ENCODE results near the gene FBXO34.

Gene FBXO34

GRCh38 chr14:55270832-55271571 is at the start of gene FBXO34:
Gene FBXO34 (plus strand): TSS chr14:55271421. CDS start chr14:55350391, 78,970 bp downstream.
- peak; percentile 96 for DNase-seq (ENCODE audit: low spot score)

DNA sequence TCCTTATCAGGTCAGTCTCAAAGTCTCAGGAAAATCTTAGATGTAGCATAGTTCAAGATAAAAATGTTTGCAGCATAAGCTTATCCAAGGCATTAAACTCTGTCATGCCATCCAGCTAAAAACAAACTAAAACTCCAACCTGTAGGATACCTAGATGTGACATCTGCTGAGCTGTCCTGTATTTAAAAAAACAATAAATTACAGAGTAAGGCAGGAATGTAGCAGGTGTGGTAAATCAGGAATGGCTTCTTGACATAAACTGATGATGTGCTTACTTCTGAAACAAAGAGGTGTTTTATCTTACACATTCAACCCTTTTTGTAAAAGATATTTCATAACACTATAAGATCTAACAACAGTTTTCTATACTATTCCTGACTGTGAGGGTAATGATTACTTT is 49.3 kb upstream of the FBXO34 start:
- no peak for DNase-seq (ENCODE audit: low spot score)

DNA sequence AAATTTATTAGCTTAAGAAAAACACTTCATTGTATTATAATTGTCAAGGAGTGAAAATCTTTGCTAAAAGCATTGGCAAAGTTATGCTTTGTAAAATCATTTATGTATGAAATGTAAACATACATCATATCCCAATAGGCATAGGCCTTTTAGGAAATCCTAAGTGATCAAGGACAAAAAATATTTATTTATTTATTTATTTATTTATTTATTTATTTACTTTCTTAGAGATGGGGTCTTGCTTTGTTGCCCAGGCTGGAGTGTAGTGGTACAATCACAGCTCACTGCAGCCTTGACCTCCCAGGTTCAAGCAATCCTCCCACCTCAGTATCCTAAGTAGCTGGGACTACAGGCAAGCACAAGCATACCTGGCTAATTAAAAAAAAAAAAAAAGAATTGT is 47.9 kb upstream of the FBXO34 start:
- no peak for DNase-seq (ENCODE audit: low spot score)

GRCh38 chr14:55228261-55228660 is 43.0 kb upstream of the FBXO34 start:
- DNase-seq (ENCODE audit: low spot score) = no peak

GRCh38 chr14:55233591-55233990 is 37.6 kb upstream of the FBXO34 start:
- no peak for DNase-seq (ENCODE audit: low spot score)

DNA sequence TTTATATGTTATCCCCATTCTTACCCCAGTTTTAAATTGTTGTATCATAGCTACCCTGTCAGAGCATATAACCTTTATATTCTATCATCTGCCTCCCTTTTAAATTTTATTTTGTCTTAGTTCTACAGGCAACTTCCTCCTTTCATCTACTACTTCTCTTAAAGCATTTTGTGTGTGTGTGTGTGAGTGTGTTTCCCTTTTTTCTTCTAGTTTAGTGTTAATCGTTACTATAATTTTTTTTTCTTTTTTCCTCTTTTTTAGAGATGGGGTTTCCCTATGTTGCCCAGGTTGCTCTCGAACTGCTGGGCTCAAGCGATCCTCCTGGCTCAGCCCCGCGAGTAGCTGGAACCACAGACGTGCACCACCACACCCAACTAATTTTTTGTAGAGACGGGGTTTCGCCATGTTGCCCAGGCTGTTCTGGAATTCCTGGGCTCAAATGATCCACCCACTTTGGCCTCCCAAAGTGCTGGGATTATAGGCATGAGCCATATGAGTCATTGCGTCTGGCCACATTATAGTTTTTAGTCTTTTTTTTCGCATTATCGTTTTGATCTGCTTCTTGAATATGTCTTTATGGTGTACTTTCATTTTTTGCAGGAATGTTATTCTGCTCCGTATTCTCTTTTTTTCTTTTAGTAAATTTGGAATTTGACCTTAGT is 33.1 kb upstream of the FBXO34 start:
- DNase-seq (ENCODE audit: low spot score) = no peak

DNA sequence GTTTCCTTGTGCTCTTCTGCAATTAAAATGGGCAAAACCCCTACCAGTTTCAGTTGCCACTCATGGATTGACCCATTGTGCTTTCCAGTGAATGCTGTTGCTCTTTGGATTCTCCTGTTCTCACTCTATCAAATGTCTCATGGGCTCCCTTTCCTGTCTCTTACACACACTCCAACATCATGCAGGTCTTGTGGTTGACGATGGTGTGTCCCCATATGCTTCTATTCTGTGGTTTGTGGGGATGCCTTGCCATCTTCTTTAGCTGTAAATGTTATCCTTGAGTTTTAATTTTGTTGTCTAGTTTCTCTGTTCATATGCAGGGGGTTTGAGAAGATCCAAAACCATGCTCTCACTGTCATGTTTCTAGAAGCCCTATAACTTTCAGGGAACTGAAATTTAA is 31.9 kb upstream of the FBXO34 start:
- DNase-seq (ENCODE audit: low spot score) = no peak

GRCh38 chr14:55240526-55241178 is 30.6 kb upstream of the FBXO34 start:
- DNase-seq (ENCODE audit: low spot score) = peak; percentile 77

GRCh38 chr14:55241673-55242072 is 29.5 kb upstream of the FBXO34 start:
- DNase-seq (ENCODE audit: low spot score) = no peak

- DNase-seq (ENCODE audit: low spot score) = no peak
These were observed 27.8 kb upstream of the FBXO34 start for GRCh38 chr14:55243386-55243785.

- no peak for DNase-seq (ENCODE audit: low spot score)
These were observed 27.4 kb upstream of the FBXO34 start for GRCh38 chr14:55243813-55244212.

DNA sequence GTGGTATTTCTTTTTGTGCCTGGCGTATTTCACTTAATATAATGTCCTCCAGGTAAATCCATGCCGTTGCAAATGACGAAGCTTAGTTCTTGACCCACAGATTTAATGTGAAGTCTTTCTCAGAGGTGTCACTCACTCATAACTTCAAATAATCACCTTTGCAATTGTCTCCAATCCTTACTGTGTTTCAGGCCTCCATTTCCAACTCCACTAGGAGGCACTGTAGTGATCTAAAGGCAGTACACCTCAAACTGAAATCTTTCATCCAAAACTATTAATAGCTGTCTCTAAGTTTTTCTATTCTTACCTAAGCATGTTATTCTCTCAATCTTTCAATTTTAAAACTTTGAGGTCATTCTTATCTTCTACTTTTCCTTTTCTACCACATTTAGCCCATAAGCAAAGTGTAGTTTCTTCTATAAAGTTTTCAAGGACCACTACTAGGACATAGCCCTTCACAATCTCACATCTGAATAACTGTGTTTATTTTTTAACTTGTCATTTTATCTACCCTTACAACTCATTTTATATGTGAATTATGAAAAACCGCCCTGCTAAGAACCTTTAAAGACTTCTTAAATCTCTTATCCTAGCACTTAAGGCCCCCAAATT is 25.5 kb upstream of the FBXO34 start:
- DNase-seq (ENCODE audit: low spot score) = peak; percentile 26

DNA sequence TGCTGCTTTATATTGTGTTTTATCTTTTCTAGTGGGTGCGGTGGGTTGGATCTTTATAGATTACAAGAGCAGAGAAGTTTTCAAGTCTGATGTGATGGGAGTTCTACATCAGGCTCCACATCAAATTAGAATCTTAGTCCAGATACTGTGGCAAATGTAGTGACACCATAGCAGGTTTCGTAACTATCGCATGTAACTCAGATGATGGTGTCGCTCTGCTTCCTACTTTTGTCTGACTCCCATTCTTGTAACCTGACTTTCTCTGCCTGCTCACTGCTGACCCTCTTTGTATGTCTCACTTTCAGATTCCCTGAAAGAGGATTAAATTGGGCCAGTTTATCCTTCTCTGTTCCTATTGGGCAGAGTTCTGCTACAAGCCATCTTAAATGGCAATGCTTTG is 22.8 kb upstream of the FBXO34 start:
- DNase-seq (ENCODE audit: low spot score) = no peak

DNA sequence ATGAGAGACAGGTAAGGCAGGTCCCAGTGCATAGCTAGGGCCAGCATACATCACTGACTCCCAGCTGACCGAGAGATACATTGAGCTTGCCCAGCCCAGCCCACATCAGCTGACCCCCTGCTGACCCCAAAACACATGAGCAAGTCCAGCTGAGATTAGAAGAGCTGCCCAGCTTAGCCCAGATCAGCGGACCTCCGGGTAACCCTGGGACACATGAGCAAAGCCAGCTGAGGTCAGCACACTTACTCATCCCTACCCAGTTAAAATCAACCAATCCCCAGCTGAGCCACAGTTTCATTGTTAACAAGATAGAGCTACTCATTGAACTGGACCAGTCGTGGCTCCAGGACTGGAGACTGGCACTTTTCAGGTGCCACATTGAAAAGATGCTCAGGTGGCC is 21.8 kb upstream of the FBXO34 start:
- no peak for DNase-seq (ENCODE audit: low spot score)

DNA sequence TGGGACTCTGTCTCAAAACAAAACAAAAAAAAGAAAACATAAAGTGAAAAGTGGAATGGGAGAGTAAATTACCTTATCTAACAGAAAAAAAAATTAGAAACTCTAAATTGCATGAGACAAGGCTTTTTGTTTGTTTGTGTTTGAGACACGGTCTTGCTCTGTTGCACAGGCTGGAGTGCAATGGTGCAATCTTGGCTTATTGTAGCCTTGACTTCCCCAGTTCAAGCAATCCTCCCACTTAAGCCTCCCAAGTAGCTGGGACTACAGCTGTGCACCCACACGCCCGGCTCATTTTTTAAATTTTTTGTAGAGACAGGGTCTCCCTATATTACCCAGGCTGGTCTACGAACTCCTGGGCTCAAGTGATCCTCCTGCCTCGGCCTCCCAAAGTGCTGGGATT is 17.9 kb upstream of the FBXO34 start:
- no peak for DNase-seq (ENCODE audit: low spot score)

DNA sequence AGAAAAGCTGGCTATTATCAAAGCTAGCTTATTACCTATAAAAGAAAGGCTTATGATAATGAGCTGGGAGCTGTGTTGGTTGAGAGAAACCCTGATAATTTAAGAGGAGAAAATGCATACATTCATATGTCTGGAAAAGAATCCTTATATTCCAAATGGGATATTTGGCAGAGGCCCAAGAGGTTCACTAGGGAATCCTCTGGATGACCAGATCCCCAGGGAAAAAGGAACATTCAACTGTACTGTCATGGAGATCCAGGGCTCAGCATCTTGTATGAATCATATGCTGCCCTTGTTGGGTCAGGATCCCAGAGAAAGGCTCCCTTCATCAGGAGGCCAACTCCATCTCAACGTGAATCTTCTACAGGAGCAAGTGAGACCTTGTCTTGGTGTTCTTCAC is 16.6 kb upstream of the FBXO34 start:
- DNase-seq (ENCODE audit: low spot score) = no peak

GRCh38 chr14:55255979-55256378 is 15.2 kb upstream of the FBXO34 start:
- DNase-seq (ENCODE audit: low spot score) = no peak

DNA sequence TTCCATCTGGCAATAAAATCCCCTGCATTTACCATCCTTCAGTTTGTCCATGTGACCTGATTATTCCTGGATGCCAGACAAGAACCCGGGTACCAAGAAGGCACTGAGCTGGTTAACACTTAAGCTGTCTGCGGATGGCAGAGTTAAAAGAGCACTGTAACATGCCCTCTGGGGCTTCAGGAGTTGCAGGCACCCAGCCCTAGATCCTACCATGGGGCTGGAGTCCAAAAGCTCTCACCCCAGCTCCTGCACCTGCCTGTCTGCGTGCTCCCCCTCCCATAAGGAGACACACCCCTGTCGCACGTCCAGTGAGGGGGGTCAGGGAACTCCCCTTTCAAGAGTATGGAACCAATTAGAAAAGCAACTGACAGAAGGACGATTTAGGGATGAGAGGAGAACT is 14.6 kb upstream of the FBXO34 start:
- DNase-seq (ENCODE audit: low spot score) = no peak

DNA sequence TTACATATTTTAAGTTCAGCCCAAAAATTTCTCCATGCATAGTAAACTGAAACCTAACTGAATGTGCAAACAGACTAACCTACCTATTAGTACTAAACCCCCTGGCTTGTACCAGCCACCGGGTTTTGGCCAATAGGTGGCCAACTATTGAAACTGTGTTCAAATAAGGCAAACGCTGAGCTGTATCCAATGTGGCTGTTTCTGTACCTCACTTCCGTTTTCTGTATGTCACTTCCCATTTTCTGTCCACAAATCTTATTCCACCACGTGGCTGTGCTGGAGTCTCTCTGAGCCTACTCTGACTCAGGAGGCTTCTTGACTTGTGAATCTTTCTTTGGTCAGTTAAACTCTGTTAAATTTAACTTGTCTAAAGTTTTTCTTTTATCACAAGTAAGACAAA is 6.0 kb upstream of the FBXO34 start:
- no peak for DNase-seq (ENCODE audit: low spot score)

DNA sequence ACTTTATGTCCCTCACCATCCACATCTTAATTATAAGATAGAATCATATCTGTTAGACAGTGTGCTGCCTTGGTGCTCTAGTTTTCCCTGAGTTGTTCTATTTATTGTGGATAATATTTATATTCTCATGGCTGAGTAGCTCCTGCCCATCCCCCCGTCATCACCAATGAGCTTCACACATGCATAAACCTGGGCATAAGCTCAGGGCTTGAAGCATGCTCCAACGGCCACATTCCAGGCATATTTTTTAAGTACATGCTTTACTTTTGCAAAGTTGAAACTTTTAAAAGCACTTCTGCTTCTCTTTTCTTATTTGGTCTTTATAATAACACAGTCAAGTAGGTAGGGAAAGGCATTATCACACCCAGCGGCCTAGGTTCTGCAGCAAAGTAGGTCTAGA is 3.4 kb upstream of the FBXO34 start:
- no peak for DNase-seq (ENCODE audit: low spot score)

DNA sequence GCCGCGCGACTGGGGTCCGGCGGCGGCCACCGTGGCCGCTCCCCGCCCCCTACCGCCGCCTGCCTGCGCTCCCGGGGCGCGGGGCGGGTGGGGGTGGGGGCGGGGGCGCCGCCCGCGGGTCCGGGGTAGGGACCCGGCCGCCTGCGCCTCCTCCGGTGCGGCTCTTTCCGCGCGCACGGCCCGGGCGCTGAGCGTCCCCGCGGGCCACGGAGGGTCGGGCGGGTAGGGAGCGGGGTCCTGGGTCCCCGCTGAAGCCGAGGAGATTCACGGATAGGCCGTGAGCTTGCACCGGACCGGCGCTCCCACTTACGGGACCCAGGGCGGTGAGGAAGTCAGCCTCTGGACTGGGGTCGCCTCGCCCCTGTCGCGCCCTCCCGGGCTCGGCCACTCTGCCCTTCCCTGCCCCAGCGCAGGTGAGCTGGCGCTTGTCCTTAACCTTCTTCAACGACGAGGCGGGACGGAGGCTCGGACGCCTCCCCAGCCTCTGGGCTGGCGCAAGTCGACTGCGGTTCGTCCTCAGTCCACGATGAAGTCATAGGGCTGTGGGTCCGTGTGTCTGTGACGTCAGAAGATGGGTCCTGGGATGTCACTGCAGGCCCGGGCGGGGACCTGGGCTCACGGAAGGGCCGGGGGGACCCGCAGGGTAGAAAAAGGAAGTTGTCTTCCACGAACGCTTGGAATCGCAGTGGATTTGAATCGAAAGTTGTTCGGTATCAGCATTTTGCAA is 514 bp downstream of the FBXO34 start:
- DNase-seq (ENCODE audit: low spot score) = peak; percentile 84

DNA sequence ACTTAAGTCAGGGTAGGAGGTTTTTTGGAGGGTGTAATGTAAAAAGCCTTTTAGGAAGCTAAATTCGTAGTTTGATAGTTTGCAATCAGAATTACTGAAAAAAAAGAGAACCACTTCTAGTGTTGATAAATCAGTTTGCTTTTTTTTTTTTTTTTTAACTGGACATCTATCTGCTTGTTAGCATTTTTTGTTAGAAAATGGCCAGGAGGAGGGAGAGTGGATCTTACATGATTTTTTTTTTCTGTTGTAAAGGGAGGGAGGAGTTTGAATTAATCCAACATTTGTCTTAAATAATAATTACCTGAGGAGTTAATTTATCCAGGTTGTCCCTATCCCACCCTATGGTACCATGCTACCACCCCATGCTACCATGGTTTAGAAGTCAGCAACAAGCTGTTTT is 1.2 kb downstream of the FBXO34 start:
- no peak for DNase-seq (ENCODE audit: low spot score)

All from iPS-NIHi11 (cell line).